ENCODE data around the gene OBP2A. TPM values are rescaled to one million over a fixed set of nuclear protein-coding genes. Genes with fewer than 3 reads are reported as not detected.
A peak's percentile ranks its signal among the peaks of the same experiment; 100 is the strongest.

The OBP2A gene
- total RNA-seq, 1 experiment from 2014 or later, result not detected

DNA sequence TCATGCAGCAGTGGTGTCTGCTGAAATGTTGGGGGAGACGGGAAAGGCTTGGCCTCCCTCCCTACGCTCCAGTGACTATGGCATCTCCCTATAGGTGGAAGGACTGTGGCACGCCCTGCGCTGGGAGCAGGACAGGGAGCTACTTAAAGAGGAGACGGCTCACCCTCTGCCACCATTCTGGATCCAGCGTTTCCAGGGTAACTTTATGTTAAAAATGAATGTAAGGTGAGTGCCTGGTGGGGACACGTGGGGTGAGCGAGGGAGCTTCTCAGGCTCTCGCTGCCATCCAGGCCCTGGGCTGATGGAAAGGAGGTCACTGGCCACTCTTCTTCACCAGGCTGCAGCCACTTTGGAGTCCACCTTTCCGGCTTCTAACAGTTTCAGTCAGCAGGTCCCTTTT, 31.3 kb downstream of the OBP2A start:
- no peaks in the 10 kb centered on the region for H3K4me1 ChIP-seq (replicated peaks)

DNA sequence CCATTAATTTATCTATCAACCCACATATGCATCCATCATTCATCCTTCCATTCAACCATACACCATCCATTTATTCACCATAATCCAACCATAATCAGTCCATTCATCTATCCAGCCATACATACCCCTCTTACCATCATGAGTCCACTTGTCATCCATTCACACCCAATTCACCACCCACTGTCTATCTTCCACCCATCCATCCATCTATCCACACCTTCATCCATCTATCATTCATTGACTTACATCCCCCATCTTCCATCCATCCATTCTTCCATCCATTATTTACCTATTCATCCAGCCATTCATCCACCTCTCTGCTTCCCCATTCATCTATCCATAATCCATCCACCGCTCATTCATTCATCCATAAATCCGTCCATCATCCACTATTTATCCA, 33.4 kb downstream of the OBP2A start:
- no peak for DNase-seq (ENCODE audit: low read depth in 1 of 2, low spot score in 2 of 2)
- Histone ChIP-seq H3K4me3 (no peak overlapping the region), H3K36me3 (no peaks in the 10 kb centered on the region), H3K4me1 (replicated peaks) (no peaks in the 10 kb centered on the region), H3K27me3 (replicated peaks) (no peaks in the 10 kb centered on the region), H3K9me3 (replicated peaks) (no peaks in the 10 kb centered on the region), H3K27ac (no peak overlapping the region)

More for the DNA sequence above, 31.3 kb downstream of the OBP2A start:
- Histone ChIP-seq H3K9me3 (replicated peaks) (no peaks in the 10 kb centered on the region), H3K27ac (no peak overlapping the region), H3K36me3 (no peaks in the 10 kb centered on the region), H3K27me3 (replicated peaks) (no peaks in the 10 kb centered on the region), H3K4me3 (no peak overlapping the region)
- DNase-seq (ENCODE audit: low read depth in 1 of 2, low spot score in 2 of 2), result no peak

DNA sequence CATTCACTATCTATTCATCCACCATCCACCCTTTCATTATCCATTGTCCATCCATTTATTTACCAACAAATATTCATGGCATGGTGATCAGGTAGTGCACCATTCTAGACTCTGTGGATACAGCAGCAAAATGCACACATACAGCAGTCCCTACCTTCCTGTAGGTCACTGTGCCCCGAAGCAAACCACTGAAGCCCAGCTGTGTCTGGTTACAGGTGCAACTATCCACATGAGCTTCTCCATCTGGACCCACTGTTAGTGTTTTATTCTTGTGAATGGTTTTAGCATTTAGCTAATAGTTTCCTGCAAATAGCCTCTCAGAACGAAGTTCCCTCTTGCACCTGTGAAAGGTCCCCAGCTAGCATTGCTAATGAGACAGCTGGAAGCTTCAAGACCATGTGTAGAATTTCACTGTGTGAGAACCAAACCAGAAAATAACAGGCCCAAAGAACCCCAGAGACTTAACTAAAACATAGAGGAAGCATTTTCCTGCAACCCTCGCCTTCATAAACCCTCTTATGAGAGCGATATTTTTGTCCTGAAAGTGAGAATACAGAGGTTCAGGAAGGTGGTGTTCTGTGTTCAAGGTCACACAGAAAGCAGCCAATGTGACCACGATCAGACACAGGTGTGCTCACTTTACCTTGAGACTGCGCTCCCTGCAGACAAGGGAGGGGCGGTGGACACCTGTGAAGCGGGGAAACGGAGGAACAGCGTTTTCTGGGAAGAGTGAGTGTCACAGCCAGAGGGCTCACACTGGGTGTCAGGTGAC, 34.1 kb downstream of the OBP2A start:
- DNase-seq (ENCODE audit: low read depth in 1 of 2, low spot score in 2 of 2), result no peak
- Histone ChIP-seq H3K27me3 (replicated peaks) (0 out of 2 replicates have a peak, but pooled peaks cover 6% of the 10 kb centered on the region), H3K27ac (no peak overlapping the region), H3K36me3 (no peaks in the 10 kb centered on the region), H3K4me3 (no peak overlapping the region), H3K9me3 (replicated peaks) (no peaks in the 10 kb centered on the region), H3K4me1 (replicated peaks) (no peaks in the 10 kb centered on the region)

DNA sequence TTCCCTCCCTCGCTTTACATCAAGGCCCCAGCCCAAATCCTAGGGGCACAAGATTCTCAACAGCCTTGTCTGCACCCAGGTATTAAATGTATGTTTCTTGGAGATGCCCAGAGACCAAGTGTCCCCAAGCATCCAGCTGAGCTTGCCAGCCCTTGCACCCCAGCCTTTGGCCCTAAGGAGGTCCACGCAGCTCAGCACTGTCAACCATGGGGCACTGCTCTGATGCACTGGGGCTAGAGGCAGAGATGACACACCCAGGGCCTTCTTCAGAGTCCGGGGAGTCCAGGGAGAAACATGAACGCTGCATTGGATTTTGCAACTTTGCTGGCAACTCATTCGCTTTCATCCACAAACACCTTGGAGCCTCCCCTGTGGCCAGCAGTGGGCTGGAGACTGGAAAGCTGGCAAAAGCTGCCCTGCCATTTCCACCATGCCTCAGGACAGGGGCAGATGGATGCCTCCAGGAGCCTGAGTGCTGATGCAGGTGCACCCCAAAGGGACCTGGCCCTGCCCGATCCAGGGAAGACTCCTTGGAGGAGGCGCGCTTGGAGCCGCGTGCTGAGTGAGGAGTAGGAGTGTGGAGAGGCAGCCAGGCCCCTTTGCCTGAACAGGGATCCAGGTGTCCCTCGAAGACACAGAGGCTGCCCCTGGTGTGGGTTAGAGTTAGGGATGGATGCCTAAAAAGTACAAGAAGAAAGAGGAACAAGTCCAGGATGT, 34.9 kb downstream of the OBP2A start:
- Histone ChIP-seq H3K27me3 (replicated peaks) (peaks cover 12% of the 10 kb centered on the region; the same call in 1 of the 2 replicates), H3K4me3 (no peak overlapping the region), H3K36me3 (no peaks in the 10 kb centered on the region), H3K9me3 (replicated peaks) (no peaks in the 10 kb centered on the region), H3K27ac (no peak overlapping the region), H3K4me1 (replicated peaks) (no peaks in the 10 kb centered on the region)
- DNase-seq (ENCODE audit: low read depth in 1 of 2, low spot score in 2 of 2), result no peak

DNA sequence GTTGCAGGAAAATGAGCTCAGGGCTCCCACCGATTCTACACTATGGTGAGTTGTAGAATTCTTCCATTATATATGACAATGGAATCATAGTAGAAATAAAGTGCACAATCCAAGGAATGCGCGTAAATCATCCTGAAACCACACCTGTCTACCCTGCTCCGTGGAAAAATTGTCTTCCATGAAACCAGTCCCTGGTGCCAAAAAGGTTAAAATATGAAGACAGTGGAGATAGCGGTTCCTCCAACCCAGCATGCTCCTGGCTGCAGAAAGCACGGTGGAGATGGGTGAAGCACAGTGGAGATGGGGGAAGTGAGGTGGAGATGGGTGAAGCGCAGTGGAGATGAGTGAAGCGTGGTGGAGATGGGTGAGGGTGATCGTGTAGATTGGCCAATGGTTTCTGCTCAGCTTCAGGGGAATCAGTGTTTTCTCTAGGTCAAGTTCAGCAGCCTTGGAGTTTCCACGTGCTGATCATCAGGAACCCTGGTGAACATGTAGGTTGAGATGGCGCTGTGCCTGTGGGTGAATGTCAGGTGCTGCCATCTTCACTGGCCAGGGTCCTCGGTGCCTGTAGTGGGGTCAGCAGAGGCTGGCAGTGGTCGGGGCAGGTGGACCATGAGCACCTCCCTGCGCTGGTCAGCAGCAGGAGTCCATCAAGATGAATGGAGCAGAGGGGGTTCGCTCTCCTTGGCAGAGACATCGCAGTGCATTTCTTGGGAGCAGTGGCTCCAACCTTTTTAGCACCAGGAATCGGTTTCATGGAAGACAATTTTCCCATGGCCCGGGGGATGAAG, 35.9 kb downstream of the OBP2A start:
- DNase-seq (ENCODE audit: low read depth in 1 of 2, low spot score in 2 of 2), result no peak
- Histone ChIP-seq H3K27me3 (replicated peaks) (peaks cover 19% of the 10 kb centered on the region; the same call in 1 of the 2 replicates), H3K9me3 (replicated peaks) (no peaks in the 10 kb centered on the region), H3K36me3 (no peaks in the 10 kb centered on the region), H3K4me1 (replicated peaks) (no peaks in the 10 kb centered on the region), H3K27ac (no peak overlapping the region), H3K4me3 (no peak overlapping the region)

DNA sequence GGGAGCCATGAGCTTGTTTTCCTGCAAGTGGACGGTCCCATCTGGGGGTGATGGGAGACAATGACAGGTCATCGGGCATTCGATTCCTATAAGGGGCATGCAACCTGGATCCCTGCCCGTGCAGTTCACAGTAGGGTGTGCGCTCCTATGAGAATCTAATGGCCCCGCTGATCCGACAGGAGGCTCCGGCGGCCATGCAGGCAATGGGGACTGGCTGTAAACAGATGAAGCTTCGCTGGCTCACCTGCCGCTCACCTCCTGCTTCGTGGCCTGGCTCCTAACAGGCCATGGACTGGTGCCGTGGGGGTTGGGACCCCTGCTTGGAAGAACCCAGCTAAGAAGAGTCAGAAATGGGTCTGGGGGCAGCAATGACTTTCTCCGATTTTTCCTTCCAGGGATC, 36.6 kb downstream of the OBP2A start:
- H3K36me3 ChIP-seq, result no peaks in the 10 kb centered on the region
- H3K27ac ChIP-seq, result no peak overlapping the region
- H3K4me3 ChIP-seq, result no peak overlapping the region
- H3K27me3 ChIP-seq (replicated peaks), result peaks cover 19% of the 10 kb centered on the region; the same call in 1 of the 2 replicates
- DNase-seq (ENCODE audit: low read depth in 1 of 2, low spot score in 2 of 2), result no peak
- H3K4me1 ChIP-seq (replicated peaks), result no peaks in the 10 kb centered on the region
- no peaks in the 10 kb centered on the region for H3K9me3 ChIP-seq (replicated peaks)

DNA sequence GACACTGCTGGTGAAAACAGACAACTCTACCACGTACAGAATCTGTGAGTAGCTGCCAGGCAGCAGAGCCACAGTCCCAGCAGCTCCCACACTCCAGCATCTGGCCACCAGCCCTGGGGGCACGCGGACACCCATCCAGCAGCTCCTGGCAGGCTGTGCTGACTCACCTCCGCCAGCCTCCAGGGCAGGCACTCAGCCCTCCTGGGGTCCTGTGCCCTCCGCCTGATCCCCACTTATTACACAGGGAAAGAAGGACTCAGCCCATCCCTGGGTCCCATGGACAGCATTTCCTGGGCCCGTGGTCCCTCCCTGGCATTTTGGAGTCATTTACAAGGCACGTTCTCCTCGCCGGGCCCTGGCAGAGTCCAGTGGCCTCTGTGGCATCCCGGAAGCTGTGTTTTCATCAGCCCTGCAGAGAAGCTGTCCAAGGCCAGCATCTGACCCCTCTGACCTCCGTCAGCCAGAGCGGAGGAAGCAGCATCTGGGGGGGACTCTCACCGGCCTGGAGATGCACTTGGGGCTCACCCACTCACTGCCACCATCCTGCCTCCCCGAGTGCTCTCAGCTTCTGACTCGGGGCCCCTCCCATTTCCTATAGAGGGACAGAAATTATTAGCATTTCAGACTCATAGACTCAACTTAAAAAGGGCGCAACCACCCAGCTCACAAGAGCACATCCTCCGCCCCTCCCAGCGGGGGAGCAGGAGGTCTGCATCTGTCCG, 37.2 kb downstream of the OBP2A start:
- Histone ChIP-seq H3K27me3 (replicated peaks) (peaks cover 19% of the 10 kb centered on the region; the same call in 1 of the 2 replicates), H3K4me1 (replicated peaks) (no peaks in the 10 kb centered on the region), H3K36me3 (no peaks in the 10 kb centered on the region), H3K9me3 (replicated peaks) (no peaks in the 10 kb centered on the region), H3K4me3 (no peak overlapping the region), H3K27ac (no peak overlapping the region)
- DNase-seq (ENCODE audit: low read depth in 1 of 2, low spot score in 2 of 2), result no peak

DNA sequence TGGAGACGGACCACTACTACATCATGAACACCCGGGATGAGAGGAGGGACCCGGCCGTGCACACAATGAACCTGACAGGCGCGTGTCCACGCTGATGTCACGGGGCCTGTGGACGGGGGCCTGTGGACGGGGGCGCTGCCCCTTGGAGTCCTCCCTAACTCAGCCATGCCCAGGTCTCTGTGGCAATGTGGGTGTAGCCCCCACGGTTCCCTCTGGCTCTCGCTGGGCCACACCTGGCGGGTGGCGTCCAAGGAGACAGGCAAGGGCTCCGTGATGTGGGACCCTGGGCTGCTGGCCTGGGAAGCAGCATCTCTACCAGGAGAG, 37.7 kb downstream of the OBP2A start:
- Histone ChIP-seq H3K9me3 (replicated peaks) (no peaks in the 10 kb centered on the region), H3K36me3 (no peaks in the 10 kb centered on the region), H3K27ac (no peak overlapping the region), H3K4me1 (replicated peaks) (no peaks in the 10 kb centered on the region), H3K4me3 (no peak overlapping the region), H3K27me3 (replicated peaks) (peaks cover 19% of the 10 kb centered on the region; the same call in 1 of the 2 replicates)
- DNase-seq (ENCODE audit: low read depth in 1 of 2, low spot score in 2 of 2), result no peak

DNA sequence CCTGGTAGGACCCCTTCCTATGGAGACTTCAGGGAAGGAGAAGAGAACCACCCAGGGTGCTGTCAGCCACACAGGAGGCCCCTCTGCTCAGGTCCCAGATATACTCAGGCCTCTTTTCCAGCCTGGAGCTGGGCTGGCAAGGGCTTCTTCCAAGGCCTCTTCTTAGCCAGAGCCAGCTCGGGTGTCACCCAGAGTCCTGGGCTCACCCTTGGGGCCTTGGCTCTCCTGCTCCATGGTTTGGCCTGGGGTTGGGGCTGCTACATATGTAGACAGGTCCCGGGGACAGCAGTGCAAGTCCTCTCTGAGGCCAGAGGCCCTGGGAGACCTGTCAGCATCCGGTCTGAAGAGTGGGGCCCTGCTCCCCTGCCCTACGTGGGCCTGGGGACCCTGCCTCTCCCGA, 38.4 kb downstream of the OBP2A start:
- no peaks in the 10 kb centered on the region for H3K9me3 ChIP-seq (replicated peaks)
- H3K27me3 ChIP-seq (replicated peaks), result peaks cover 19% of the 10 kb centered on the region; the same call in 1 of the 2 replicates
- H3K4me1 ChIP-seq (replicated peaks), result no peaks in the 10 kb centered on the region
- no peak overlapping the region for H3K27ac ChIP-seq
- DNase-seq (ENCODE audit: low read depth in 1 of 2, low spot score in 2 of 2), result no peak
- H3K4me3 ChIP-seq, result no peak overlapping the region
- H3K36me3 ChIP-seq, result no peaks in the 10 kb centered on the region

DNA sequence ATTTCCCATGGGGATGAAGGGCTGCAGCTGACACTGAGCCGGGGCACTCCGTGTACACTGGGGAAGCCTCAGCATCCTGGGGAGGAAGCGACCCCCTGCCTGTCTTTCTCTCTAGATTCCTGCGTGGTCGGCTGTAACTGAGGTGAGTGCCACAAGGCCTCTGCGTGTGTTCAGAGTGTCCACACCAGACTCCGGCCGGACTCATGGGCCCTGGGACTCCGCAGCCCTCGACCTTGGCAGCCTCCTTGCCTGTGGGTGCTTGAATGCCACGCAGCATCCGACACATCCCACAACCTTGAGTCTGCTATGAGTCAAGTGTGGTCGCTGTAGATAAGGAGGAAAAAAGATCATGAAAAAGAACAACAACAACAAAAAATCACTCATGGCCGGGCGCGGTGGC, 39.0 kb downstream of the OBP2A start:
- no peaks in the 10 kb centered on the region for H3K4me1 ChIP-seq (replicated peaks)
- no peaks in the 10 kb centered on the region for H3K36me3 ChIP-seq
- no peak overlapping the region for H3K4me3 ChIP-seq
- no peak overlapping the region for H3K27ac ChIP-seq
- H3K9me3 ChIP-seq (replicated peaks), result no peaks in the 10 kb centered on the region
- DNase-seq (ENCODE audit: low read depth in 1 of 2, low spot score in 2 of 2), result no peak
- peaks cover 19% of the 10 kb centered on the region; the same call in 1 of the 2 replicates for H3K27me3 ChIP-seq (replicated peaks)

DNA sequence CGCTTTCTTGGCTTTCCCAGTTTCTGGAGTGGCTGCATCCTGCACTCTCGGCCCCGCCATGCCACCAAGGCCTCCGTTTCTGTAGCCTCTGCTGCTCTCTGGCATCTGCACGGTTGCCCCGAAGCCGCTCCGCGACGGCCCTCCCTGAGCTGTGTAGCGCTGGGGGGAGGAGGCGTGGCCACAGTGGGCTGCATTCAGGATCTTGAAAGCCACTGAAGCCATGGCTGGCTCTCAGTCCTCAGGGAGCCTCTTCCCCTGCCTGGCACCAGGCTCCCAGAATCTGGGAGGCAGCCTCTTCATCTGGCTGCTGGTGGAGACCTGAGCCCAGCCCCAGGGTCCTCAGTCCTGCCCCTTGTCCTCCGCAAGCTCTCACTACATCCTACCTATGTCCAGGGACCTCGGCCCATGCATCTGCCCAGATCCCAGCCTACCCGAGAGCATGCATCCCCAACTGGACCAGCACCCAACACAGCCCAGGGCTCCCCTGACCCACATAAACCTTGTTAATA, 40.7 kb downstream of the OBP2A start:
- Histone ChIP-seq H3K27me3 (replicated peaks) (peaks cover 19% of the 10 kb centered on the region; the same call in 1 of the 2 replicates), H3K9me3 (replicated peaks) (no peaks in the 10 kb centered on the region), H3K4me3 (no peak overlapping the region), H3K4me1 (replicated peaks) (no peaks in the 10 kb centered on the region), H3K27ac (no peak overlapping the region), H3K36me3 (no peaks in the 10 kb centered on the region)
- no peak for DNase-seq (ENCODE audit: low read depth in 1 of 2, low spot score in 2 of 2)

DNA sequence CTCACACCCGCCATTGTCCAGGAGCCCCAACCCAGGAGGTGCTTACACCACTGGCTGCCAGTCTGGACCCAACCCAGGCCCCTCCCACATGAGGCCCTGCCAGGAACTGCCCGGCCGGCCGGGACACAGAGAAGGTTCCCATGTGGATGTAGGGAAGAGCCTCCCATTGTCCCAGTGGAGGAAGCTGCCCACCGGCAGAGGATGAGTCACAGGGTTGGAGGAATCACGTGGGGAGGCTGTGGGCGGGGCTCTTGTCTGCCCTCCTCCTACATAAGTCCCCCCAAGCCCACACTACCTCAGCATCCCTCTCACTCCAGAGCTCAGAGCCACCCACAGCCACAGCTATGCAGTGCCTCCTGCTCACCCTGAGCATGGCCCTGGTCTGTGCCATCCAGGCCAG, 41.7 kb downstream of the OBP2A start:
- H3K4me3 ChIP-seq, result no peak overlapping the region

DNA sequence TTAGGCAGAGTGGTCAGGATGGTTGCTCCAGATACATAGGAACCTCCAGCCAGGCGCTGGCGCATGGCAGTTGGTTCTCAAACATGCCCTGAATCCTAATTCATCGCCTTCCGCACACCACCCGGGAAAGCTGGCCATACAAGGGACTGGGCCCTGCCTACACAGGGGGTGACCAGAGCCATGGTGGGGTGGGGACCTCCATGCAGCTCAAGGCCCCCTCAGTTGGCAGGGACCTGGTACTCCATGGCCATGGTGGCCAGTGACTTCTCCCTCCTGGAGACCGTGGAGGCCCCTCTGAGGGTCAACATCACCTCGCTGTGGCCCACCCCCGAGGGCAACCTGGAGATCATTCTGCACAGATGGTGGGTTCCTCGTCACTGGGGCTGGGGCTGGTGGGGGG, 42.4 kb downstream of the OBP2A start:
- H3K27me3 ChIP-seq (replicated peaks), result peaks cover 21% of the 10 kb centered on the region; the same call in 1 of the 2 replicates
- H3K4me3 ChIP-seq, result no peak overlapping the region
- no peak for DNase-seq (ENCODE audit: low read depth in 1 of 2, low spot score in 2 of 2)
- H3K9me3 ChIP-seq (replicated peaks), result no peaks in the 10 kb centered on the region
- H3K36me3 ChIP-seq, result no peaks in the 10 kb centered on the region
- H3K27ac ChIP-seq, result no peak overlapping the region
- no peaks in the 10 kb centered on the region for H3K4me1 ChIP-seq (replicated peaks)

More for the DNA sequence above, 41.7 kb downstream of the OBP2A start:
- Histone ChIP-seq H3K36me3 (no peaks in the 10 kb centered on the region), H3K27ac (no peak overlapping the region), H3K9me3 (replicated peaks) (no peaks in the 10 kb centered on the region), H3K4me1 (replicated peaks) (no peaks in the 10 kb centered on the region), H3K27me3 (replicated peaks) (peaks cover 19% of the 10 kb centered on the region; the same call in 1 of the 2 replicates)
- peak in 1 of 2 experiments; percentile 5 for DNase-seq (ENCODE audit: low read depth in 1 of 2, low spot score in 2 of 2)
